ENCODE results near the gene ZFR. TPM values are rescaled to one million over a fixed set of nuclear protein-coding genes. Genes with fewer than 3 reads are reported as not detected.

ZFR gene
- total and polyA plus RNA-seq, 9 of the 15 experiments (the other 6 are each of a cell fraction or from before 2014, with no cell fraction given), result 35.5 to 108 (median 71.1) TPM

GRCh38 chr5:32322882-32323281, 121.7 kb downstream of the ZFR start:
- POLR2A ChIA-PET, result interaction anchor here (0.6 kb wide), 1 partner anchor 353 kb away, joined by 3 read pairs; no protein-coding TSS in a partner anchor
- Histone ChIP-seq H3K9ac (ENCODE audit: insufficient read depth in 1 of 2, low read depth in 2 of 2, low read length in 2 of 2) (no peak overlapping the region), H3K9me1 (ENCODE audit: control insufficient read depth, insufficient read depth, low read length) (no peaks in the 10 kb centered on the region), H3K4me3 (no peak overlapping the region), H2AFZ (ENCODE audit: low read depth, low read length) (no peak overlapping the region), H3K27ac (ENCODE audit: extremely low read depth, low read depth, low read length) (no peak overlapping the region), H3K4me1 (replicated peaks in 1 of 2; ENCODE audit: control insufficient read depth in 2 of 2, insufficient read depth in 2 of 2, low read length in 2 of 2) (peaks cover 0 to 12% of the 10 kb centered on the region in 2 experiments; a peak in 1 of 5 replicates), H3K79me2 (ENCODE audit: control insufficient read depth, insufficient read depth, low read length) (no peaks in the 10 kb centered on the region), H3K9me3 (replicated peaks; ENCODE audit: control insufficient read depth, insufficient read depth, low read depth, low read length) (peaks cover 3% of the 10 kb centered on the region; the same call in 1 of the 2 replicates), H4K20me1 (replicated peaks; ENCODE audit: control insufficient read depth, insufficient read depth, low read length) (no peaks in the 10 kb centered on the region), H3K4me2 (ENCODE audit: insufficient read depth, low read length) (no peak overlapping the region), H3K27me3 (ENCODE audit: control insufficient read depth in 2 of 2, insufficient read depth in 2 of 2, low read length in 2 of 2) (no peaks in the 10 kb centered on the region), H3K36me3 (ENCODE audit: control insufficient read depth, insufficient read depth, low read length) (no peaks in the 10 kb centered on the region)
- CTCF ChIA-PET (ENCODE audit: low intra/inter-chr PET ratio), result no interaction called here
- ATAC-seq (no peak), FAIRE-seq (no peak), DNase-seq (ENCODE audit: extremely low read depth in 1 of 4, low spot score in 3 of 4) (no peak)
- no TSS peak for BruUV-seq (replicated peaks)
- intact Hi-C loops (cut with micrococcal nuclease) (no loop called here), in situ Hi-C loops (cut with MboI) (no loop called here)
- 67% methylated on average over 12 of the region's 12 CpGs for WGBS (ENCODE audit: insufficient coverage, low coverage, missing lambda C conversion rate)
- TF ChIP-seq SMC3 (conservative IDR thresholded peaks at IDR 0.05; ENCODE audit: insufficient read depth, low read depth, low read length) (no peak), DLX4 (CRISPR knock-in tag; IDR thresholded peaks at IDR 0.05) (no peak), NFIX (CRISPR knock-in tag; IDR thresholded peaks at IDR 0.05; ENCODE audit: low read depth) (no peak), GTF2E2 (tag; IDR thresholded peaks at IDR 0.05) (no peak), NFXL1 (CRISPR knock-in tag; IDR thresholded peaks at IDR 0.05) (no peak), RBM15 (IDR thresholded peaks at IDR 0.05; ENCODE audit: insufficient read depth, low read length) (no peak), ASH1L (IDR thresholded peaks at IDR 0.05; ENCODE audit: borderline replicate concordance, low read depth, partially characterized antibody) (no peak), RREB1 (CRISPR knock-in tag; IDR thresholded peaks at IDR 0.05) (no peak), FOS (IDR thresholded peaks at IDR 0.05; ENCODE audit: extremely low read depth, insufficient read length) (no peak)
